ENCODE measurements around the gene REL. TPM values are rescaled to one million over a fixed set of nuclear protein-coding genes. Genes with fewer than 3 reads are reported as not detected.

Gene REL
- total and polyA plus RNA-seq, 2 of the 4 experiments (the other 2 are of a cell fraction), result 1.3 to 4.3 TPM

DNA sequence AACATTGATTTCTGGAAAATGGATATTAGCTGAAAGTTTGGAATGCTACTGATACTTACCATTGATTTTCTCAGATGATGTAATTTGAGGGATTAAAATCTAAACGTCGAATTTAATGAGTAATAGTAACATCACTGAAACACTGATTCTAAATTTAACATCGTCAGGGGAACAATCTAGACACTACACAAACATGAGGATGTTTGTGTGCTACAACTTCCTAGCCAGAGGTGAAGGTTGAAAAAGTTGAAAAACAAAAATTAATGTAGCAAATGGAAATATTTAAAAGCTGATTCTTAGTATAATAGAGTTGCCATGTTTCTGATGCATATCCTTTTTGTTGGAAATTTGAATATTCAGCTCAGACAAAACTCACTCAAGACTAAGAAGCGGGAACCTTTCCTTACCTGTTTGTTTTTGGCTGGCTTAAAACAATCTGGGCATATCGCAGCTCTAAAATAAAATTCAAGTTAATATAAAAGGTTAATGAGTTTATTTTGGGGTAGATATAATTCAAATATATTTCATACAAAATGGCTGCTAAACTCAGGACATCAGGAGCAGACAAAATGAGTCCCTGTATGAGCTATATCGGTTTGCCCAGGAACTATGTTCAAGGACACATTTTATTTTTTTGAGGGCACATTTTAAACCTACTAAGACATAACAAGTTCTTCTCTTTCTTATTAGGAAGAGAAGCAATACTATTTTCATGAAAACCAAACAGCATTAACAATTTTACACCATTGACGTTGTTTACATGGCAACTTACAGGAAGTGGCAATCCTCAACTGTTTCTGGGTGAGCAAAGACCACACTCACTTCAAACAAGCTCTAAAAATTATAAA, 83.5 kb downstream of the REL start:
- no peak overlapping the region for H2BK20ac ChIP-seq (ENCODE audit: low read depth, low read length)
- H3K36me3 ChIP-seq (ENCODE audit: control insufficient read depth, insufficient read depth, low read length), result no peaks in the 10 kb centered on the region
- H3K9ac ChIP-seq (ENCODE audit: low read depth, low read length), result no peak overlapping the region
- no peak overlapping the region for H2AFZ ChIP-seq (replicated peaks; ENCODE audit: low read length, poor library complexity)
- no peak overlapping the region for H3K14ac ChIP-seq (replicated peaks; ENCODE audit: low read depth, low read length)
- intact Hi-C loops (cut with micrococcal nuclease), result no loop called here
- no peak overlapping the region for H2AK9ac ChIP-seq (replicated peaks; ENCODE audit: low read depth, low read length, poor library complexity)
- H3K27me3 ChIP-seq (ENCODE audit: control insufficient read depth, insufficient read depth, low read length), result no peaks in the 10 kb centered on the region
- no peak overlapping the region for H3K27ac ChIP-seq (ENCODE audit: insufficient read depth, low read length)
- H2BK15ac ChIP-seq (ENCODE audit: low read depth, low read length), result no peak overlapping the region
- BruUV-seq (replicated peaks), result no TSS peak
- no peak overlapping the region for H2AK5ac ChIP-seq (ENCODE audit: low read depth, low read length)
- no peak overlapping the region for H3K4ac ChIP-seq (ENCODE audit: low read depth, low read length)
- no peaks in the 10 kb centered on the region for H3K79me1 ChIP-seq (ENCODE audit: low read depth in 1 of 2, low read length in 2 of 2)
- no peak overlapping the region for H3K18ac ChIP-seq (ENCODE audit: low read depth, low read length)
- no peaks in the 10 kb centered on the region for H4K20me1 ChIP-seq (ENCODE audit: insufficient read depth, low read length)
- peaks cover 1% of the 10 kb centered on the region; the same call in 1 of the 2 replicates for H3K4me1 ChIP-seq (ENCODE audit: control insufficient read depth, insufficient read depth, low read length)
- H4K5ac ChIP-seq (ENCODE audit: low read depth, low read length), result no peak overlapping the region
- H3K9me3 ChIP-seq (ENCODE audit: control insufficient read depth, insufficient read depth, low read length), result no peaks in the 10 kb centered on the region
- no peak overlapping the region for H2BK5ac ChIP-seq (ENCODE audit: low read depth, low read length, poor library complexity, severe bottlenecking)
- no peak for ATAC-seq (ENCODE audit: low read depth)
- no peak for DNase-seq
- no peak overlapping the region for H4K91ac ChIP-seq (ENCODE audit: insufficient read depth, low read depth, low read length)
- no peak overlapping the region for H3K4me2 ChIP-seq (ENCODE audit: low read depth, low read length)
- H4K8ac ChIP-seq (ENCODE audit: low read depth in 2 of 2, low read length in 2 of 2), result no peak overlapping the region
- H3K23ac ChIP-seq (ENCODE audit: low read depth, low read length), result no peak overlapping the region
- no peak overlapping the region for H3K56ac ChIP-seq (ENCODE audit: extremely low read depth, insufficient read depth, low read length)
- TF ChIP-seq RAD21 (IDR thresholded peaks at IDR 0.05; ENCODE audit: low read length) (no peak), MAFK (IDR thresholded peaks at IDR 0.05; ENCODE audit: low read depth, low read length) (no peak), BHLHE40 (IDR thresholded peaks at IDR 0.05; ENCODE audit: low read depth, low read length) (no peak), FOS (IDR thresholded peaks at IDR 0.05; ENCODE audit: low read depth, low read length) (no peak), CEBPB (IDR thresholded peaks at IDR 0.05; ENCODE audit: low read depth, low read length) (no peak), NFE2L2 (IDR thresholded peaks at IDR 0.05; ENCODE audit: low read depth, low read length) (no peak), RFX5 (IDR thresholded peaks at IDR 0.05; ENCODE audit: low read depth, low read length) (no peak), CHD1 (IDR thresholded peaks at IDR 0.05; ENCODE audit: low read depth, low read length) (no peak), RCOR1 (IDR thresholded peaks at IDR 0.05; ENCODE audit: insufficient replicate concordance, low read length) (no peak)
- TF ChIP-seq, protein P1, sequence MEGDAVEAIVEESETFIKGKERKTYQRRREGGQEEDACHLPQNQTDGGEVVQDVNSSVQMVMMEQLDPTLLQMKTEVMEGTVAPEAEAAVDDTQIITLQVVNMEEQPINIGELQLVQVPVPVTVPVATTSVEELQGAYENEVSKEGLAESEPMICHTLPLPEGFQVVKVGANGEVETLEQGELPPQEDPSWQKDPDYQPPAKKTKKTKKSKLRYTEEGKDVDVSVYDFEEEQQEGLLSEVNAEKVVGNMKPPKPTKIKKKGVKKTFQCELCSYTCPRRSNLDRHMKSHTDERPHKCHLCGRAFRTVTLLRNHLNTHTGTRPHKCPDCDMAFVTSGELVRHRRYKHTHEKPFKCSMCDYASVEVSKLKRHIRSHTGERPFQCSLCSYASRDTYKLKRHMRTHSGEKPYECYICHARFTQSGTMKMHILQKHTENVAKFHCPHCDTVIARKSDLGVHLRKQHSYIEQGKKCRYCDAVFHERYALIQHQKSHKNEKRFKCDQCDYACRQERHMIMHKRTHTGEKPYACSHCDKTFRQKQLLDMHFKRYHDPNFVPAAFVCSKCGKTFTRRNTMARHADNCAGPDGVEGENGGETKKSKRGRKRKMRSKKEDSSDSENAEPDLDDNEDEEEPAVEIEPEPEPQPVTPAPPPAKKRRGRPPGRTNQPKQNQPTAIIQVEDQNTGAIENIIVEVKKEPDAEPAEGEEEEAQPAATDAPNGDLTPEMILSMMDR (conservative IDR thresholded peaks at IDR 0.05; ENCODE audit: low read depth, low read length), result no peak
- no peaks in the 10 kb centered on the region for H3K9me1 ChIP-seq (ENCODE audit: insufficient read depth, low read length)
- in situ Hi-C loops (cut with MboI; ENCODE audit: low sequenced_read_pairs), result no loop called here
- CTCF ChIA-PET, result no interaction called here
- dilution Hi-C loops (cut with HindIII; ENCODE audit: low sequenced_read_pairs, unreplicated experiment), result no loop called here
- H3K4me3 ChIP-seq (ENCODE audit: insufficient read depth, low read depth, low read length), result no peak overlapping the region
- WGBS, 2 experiments (ENCODE audit: extremely low coverage in 2 of 2, insufficient read length in 1 of 2), result no CpG with 5 or more reads among the region's 7 CpGs
- POLR2A ChIA-PET (ENCODE audit: unreplicated experiment), result no interaction called here
- no peak overlapping the region for H2BK120ac ChIP-seq (ENCODE audit: low read depth, low read length)

Data from IMR-90 (cell line).